ENCODE results near the gene SSR1. TPM values are rescaled to one million over a fixed set of nuclear protein-coding genes. Genes with fewer than 3 reads are reported as not detected.

SSR1 gene
- total RNA-seq, 6 experiments from 2014 or later: 60.8 to 110 (median 90.5) TPM

DNA sequence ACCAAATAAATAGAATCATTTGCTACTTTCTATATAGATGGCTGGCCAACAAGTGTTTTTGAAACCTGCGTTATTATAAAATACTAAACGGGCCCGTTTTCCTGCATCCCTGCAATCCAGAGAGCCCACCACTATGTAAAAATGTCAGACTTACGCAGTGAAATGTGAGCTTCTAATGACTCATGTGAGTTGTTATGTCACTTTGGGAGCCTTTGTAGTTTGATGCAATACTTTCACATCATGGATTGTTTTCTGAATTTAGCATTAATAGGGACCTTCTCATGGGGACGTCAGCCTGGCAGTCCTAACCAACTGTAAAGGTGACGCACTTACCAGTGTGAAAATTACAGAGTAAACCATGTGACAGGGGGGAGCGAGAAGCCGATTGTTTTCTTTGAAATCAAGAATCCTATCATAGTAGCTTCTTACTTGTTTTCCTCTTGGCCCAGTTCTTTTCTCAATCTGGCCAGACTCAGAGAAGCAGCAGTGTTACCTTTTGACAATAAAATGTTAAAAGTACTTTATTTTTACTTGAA is 75.3 kb downstream of the SSR1 start:
- H3K36me3 ChIP-seq: peaks cover 0 to 21% (median 4%) of the 10 kb centered on the region in 4 donors
- H3K4me3 ChIP-seq: no peak overlapping the region
- no peaks in the 10 kb centered on the region for H3K27me3 ChIP-seq
- H3K9me3 ChIP-seq: no peaks in the 10 kb centered on the region
- no peak for TF ChIP-seq POLR2A (IDR thresholded peaks at IDR 0.05)
- TF ChIP-seq, protein P1, sequence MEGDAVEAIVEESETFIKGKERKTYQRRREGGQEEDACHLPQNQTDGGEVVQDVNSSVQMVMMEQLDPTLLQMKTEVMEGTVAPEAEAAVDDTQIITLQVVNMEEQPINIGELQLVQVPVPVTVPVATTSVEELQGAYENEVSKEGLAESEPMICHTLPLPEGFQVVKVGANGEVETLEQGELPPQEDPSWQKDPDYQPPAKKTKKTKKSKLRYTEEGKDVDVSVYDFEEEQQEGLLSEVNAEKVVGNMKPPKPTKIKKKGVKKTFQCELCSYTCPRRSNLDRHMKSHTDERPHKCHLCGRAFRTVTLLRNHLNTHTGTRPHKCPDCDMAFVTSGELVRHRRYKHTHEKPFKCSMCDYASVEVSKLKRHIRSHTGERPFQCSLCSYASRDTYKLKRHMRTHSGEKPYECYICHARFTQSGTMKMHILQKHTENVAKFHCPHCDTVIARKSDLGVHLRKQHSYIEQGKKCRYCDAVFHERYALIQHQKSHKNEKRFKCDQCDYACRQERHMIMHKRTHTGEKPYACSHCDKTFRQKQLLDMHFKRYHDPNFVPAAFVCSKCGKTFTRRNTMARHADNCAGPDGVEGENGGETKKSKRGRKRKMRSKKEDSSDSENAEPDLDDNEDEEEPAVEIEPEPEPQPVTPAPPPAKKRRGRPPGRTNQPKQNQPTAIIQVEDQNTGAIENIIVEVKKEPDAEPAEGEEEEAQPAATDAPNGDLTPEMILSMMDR (IDR thresholded peaks at IDR 0.05): no peak
- peaks cover 0 to 81% (median 36%) of the 10 kb centered on the region in 4 donors for H3K4me1 ChIP-seq
- WGBS (ENCODE audit: insufficient coverage, low coverage, low lambda C conversion rate, missing lambda C conversion rate): 77% methylated on average over 8 of the region's 8 CpGs
- ATAC-seq: no peak
- DNase-seq: no peak
- H3K27ac ChIP-seq: peak overlapping the region in 1 of 3 donors; percentile 90
- intact Hi-C loops (cut with DNase I): loop anchor here in 1 of 2 donors (10.0 kb wide), 1 partner anchor 73 kb away; no protein-coding TSS in a partner anchor

- H3K9me3 ChIP-seq: no peaks in the 10 kb centered on the region
- H3K36me3 ChIP-seq: peaks cover 0 to 30% (median 11%) of the 10 kb centered on the region in 4 donors
- DNase-seq (peak in 1 of 3 donors; percentile 59), ATAC-seq (peak; percentile 22 to 68 (median 39))
- peaks cover 0 to 71% (median 32%) of the 10 kb centered on the region in 4 donors for H3K4me1 ChIP-seq
- TF ChIP-seq POLR2A (IDR thresholded peaks at IDR 0.05): no peak
- H3K4me3 ChIP-seq: no peak overlapping the region
- intact Hi-C loops (cut with DNase I): loop anchor here in 1 of 2 donors (10.0 kb wide), 1 partner anchor 72 kb away; no protein-coding TSS in a partner anchor
- peak overlapping the region; percentile 39 to 90 (median 65) for H3K27ac ChIP-seq
- no peaks in the 10 kb centered on the region for H3K27me3 ChIP-seq
- WGBS (ENCODE audit: insufficient coverage, low coverage, low lambda C conversion rate, missing lambda C conversion rate): 27% methylated on average over 6 of the region's 8 CpGs
These were observed 76.4 kb downstream of the SSR1 start for GRCh38 chr6:7236306-7237209.

DNA sequence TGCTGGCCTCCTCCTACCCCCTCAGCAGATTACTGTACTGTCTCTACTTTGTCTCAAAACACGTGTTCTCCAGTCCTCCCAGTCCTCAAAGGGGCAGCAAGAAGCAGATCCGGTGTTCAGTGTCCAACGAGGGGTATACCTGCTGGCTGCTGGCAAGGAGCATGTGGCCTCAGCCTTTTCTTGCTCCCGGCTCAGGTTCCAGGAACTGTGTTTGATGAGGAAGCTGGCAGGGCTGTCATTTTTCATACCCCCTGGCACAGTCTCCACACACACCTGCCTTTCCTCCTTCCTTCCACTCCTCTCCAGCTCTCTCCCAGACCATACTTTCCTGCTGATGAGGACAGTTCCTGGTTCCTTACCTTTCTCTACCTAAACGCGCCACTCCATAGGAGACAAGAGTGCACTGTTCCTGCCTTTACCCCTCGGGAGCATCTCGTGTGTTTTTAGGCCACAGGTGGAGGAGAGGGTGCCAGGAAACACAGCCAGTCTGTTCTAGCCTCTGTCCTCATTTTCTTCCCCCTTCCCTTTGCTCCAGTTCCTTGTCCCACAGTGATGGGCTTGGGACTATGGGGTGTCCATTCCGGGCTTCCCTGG is 77.2 kb downstream of the SSR1 start:
- no peaks in the 10 kb centered on the region for H3K27me3 ChIP-seq
- H3K36me3 ChIP-seq: peaks cover 0 to 35% (median 13%) of the 10 kb centered on the region in 4 donors
- no peak overlapping the region for H3K4me3 ChIP-seq
- no peak for DNase-seq
- intact Hi-C loops (cut with DNase I): loop anchor here in 1 of 2 donors (10.0 kb wide), 1 partner anchor 71 kb away; no protein-coding TSS in a partner anchor
- H3K27ac ChIP-seq: peak overlapping the region; percentile 39 to 72 (median 65)
- TF ChIP-seq, protein P1 (IDR thresholded peaks at IDR 0.05): no peak
- no peak for TF ChIP-seq POLR2A (IDR thresholded peaks at IDR 0.05)
- ATAC-seq: peak in 3 of 4 donors; percentile 6 to 11 (median 6)
- no peaks in the 10 kb centered on the region for H3K9me3 ChIP-seq
- peaks cover 0 to 63% (median 28%) of the 10 kb centered on the region in 4 donors for H3K4me1 ChIP-seq
- 47% methylated on average over 8 of the region's 9 CpGs for WGBS (ENCODE audit: insufficient coverage, low coverage, low lambda C conversion rate, missing lambda C conversion rate)

DNA sequence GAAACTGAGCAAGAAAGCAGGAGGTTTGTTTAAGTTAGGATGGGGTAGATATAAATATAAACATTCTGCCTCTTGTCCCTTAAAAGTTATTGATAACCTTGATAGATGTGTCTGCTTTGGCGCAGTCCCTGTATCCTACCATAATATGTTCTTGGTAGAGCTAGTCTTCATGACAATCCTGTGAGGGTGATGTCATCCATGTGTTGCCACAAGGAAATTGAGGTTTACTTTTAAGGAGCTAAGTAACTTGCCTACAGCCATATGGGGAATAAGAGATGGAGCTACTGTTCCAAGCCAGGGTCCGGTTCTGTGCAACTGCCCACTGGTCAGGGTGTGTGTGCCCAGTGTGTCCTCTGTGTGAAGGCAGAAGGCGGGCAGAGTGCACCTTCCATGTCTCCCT is 78.5 kb downstream of the SSR1 start:
- Histone ChIP-seq H3K9me3 (no peaks in the 10 kb centered on the region), H3K27ac (peak overlapping the region in 1 of 3 donors; percentile 72), H3K36me3 (peaks cover 0 to 42% (median 19%) of the 10 kb centered on the region in 4 donors), H3K4me3 (no peak overlapping the region), H3K4me1 (peaks cover 0 to 52% (median 22%) of the 10 kb centered on the region in 4 donors), H3K27me3 (no peaks in the 10 kb centered on the region)
- no peak for ATAC-seq
- TF ChIP-seq, protein P1 (IDR thresholded peaks at IDR 0.05): no peak
- no peak for TF ChIP-seq POLR2A (IDR thresholded peaks at IDR 0.05)
- intact Hi-C loops (cut with DNase I): loop anchor here in 1 of 2 donors (10.0 kb wide), 1 partner anchor 70 kb away; no protein-coding TSS in a partner anchor
- 100% methylated on average over 1 of the region's 3 CpGs for WGBS (ENCODE audit: insufficient coverage, low coverage, low lambda C conversion rate, missing lambda C conversion rate)
- DNase-seq: no peak

All from right lobe of liver (tissue), 6 donors.